H1 (cell line): ENCODE data around the gene SCO2. TPM values are rescaled to one million over a fixed set of nuclear protein-coding genes. Genes with fewer than 3 reads are reported as not detected.

Experiments used
- CTCF ChIA-PET: fragments of 300-600 bp; sonication (Branson Sonifier 250); formaldehyde crosslinking; loops from one replicate; lab custom pipeline; 2021; ENCODE audit not compliant: partially characterized antibody; lab: Charles Lee
- POLR2A ChIA-PET: fragments of 300-600 bp; sonication (Branson Sonifier 250); formaldehyde crosslinking; loops from one replicate; lab custom pipeline; 2021; ENCODE audit warnings: inconsistent platforms; ENCODE audit not compliant: partially characterized antibody; lab: Charles Lee
- DNase-seq, 2 experiments: peaks; one replicate each; pipeline versions ENCODE4 v3.0.0 to v3.0.0-alpha.2; 2010 to 2022; ENCODE audit warnings: low spot score in 2 of 2, low read depth in 1 of 2, mixed read lengths in 1 of 2
- FAIRE-seq: peaks from 2 replicates; lab custom pipeline; 2011; peaks lifted over from hg19 to GRCh38; lab: Jason Lieb, UNC
- H2AFZ ChIP-seq: 2 replicates; pipeline ENCODE4 v1.8.1; 2012; ENCODE audit warnings: low read length, inconsistent platforms
- H2AK5ac ChIP-seq: 2 replicates; pipeline ENCODE4 v1.6.1; 2013; ENCODE audit warnings: low read depth, low read length
- H2BK120ac ChIP-seq: replicated peaks from 2 replicates; pipeline ENCODE3; 2013; ENCODE audit warnings: low read depth, low read length, inconsistent platforms
- H2BK12ac ChIP-seq: 2 replicates; pipeline ENCODE4 v1.6.1; 2013; ENCODE audit warnings: low read depth, low read length
- H2BK15ac ChIP-seq: 2 replicates; pipeline ENCODE4 v1.6.1; 2013; ENCODE audit warnings: low read length
- H2BK20ac ChIP-seq: 2 replicates; pipeline ENCODE4 v1.6.1; 2013; ENCODE audit warnings: low read length
- H2BK5ac ChIP-seq: 2 replicates; pipeline ENCODE4 v1.6.1; 2013; ENCODE audit warnings: low read depth, low read length
- H3K14ac ChIP-seq: 2 replicates; pipeline ENCODE4 v1.6.1; 2013; ENCODE audit warnings: inconsistent platforms; ENCODE audit not compliant: insufficient read length
- H3K18ac ChIP-seq: 2 replicates; pipeline ENCODE4 v1.6.1; 2013; ENCODE audit warnings: low read length; ENCODE audit errors: extremely low read depth
- H3K23ac ChIP-seq: 2 replicates; pipeline ENCODE4 v1.6.1; 2013; ENCODE audit warnings: inconsistent platforms; ENCODE audit not compliant: insufficient read length
- H3K23me2 ChIP-seq: 2 replicates; pipeline ENCODE4 v1.6.1; 2013; ENCODE audit warnings: low read depth, low read length
- H3K27ac ChIP-seq: 2 replicates; pipeline ENCODE4 v1.6.1; 2011; ENCODE audit warnings: low read depth, low read length, inconsistent platforms
- H3K27me3 ChIP-seq, 4 experiments: replicated peaks in 1 of 4; 1 replicate in 1 of 4; 2 replicates in 3 of 4; pipeline versions ENCODE4 v1.6.1 to v1.8.1; 2011 to 2013; ENCODE audit warnings: low read length in 3 of 4, mild to moderate bottlenecking in 3 of 4, inconsistent platforms in 2 of 4, mixed read lengths in 2 of 4, moderate library complexity in 1 of 4; ENCODE audit not compliant: control insufficient read depth in 3 of 4, insufficient read depth in 3 of 4; ENCODE audit errors: extremely low read depth in 1 of 4
- H3K36me3 ChIP-seq, 4 experiments: 2 replicates each; pipeline versions ENCODE4 v1.6.1 to v1.8.1; 2011 to 2013; ENCODE audit warnings: mild to moderate bottlenecking in 4 of 4, low read length in 3 of 4, moderate library complexity in 2 of 4, control low read depth in 1 of 4, inconsistent platforms in 1 of 4; ENCODE audit not compliant: insufficient read depth in 4 of 4, control insufficient read depth in 2 of 4
- H3K4ac ChIP-seq: replicated peaks from 2 replicates; pipeline ENCODE3; 2013; ENCODE audit warnings: low read length, low read depth, mixed read lengths, inconsistent platforms; ENCODE audit not compliant: insufficient read length
- H3K4me1 ChIP-seq, 4 experiments: replicated peaks in 1 of 4; 1 replicate in 1 of 4; 2 replicates in 3 of 4; pipeline versions ENCODE4 v1.6.1 to v1.8.1; 2011 to 2013; ENCODE audit warnings: low read length in 3 of 4, inconsistent platforms in 2 of 4, mixed read lengths in 1 of 4; ENCODE audit not compliant: insufficient read depth in 4 of 4, control insufficient read depth in 3 of 4
- H3K4me2 ChIP-seq, 2 experiments: 2 replicates each; pipeline versions ENCODE4 v1.6.1 to v1.8.1; 2011 to 2013; ENCODE audit warnings: low read depth in 2 of 2, low read length in 2 of 2, control low read depth in 1 of 2, inconsistent platforms in 1 of 2, mild to moderate bottlenecking in 1 of 2; ENCODE audit not compliant: insufficient read depth in 1 of 2
- H3K4me3 ChIP-seq, 4 experiments: fragments of 200-600, 300-600 bp in 1 of 4; sonication (generic), shearing (Covaris generic), sonication (Bioruptor Twin) in 1 of 4; 2 replicates each; pipeline versions ENCODE4 v1.5.1 to v1.8.1; 2011 to 2016; ENCODE audit warnings: low read length in 4 of 4, low read depth in 3 of 4, control low read depth in 2 of 4, inconsistent platforms in 2 of 4, mild to moderate bottlenecking in 2 of 4, mixed read lengths in 1 of 4, moderate library complexity in 1 of 4; ENCODE audit not compliant: insufficient read depth in 2 of 4; ENCODE audit errors: extremely low read depth in 1 of 4
- H3K56ac ChIP-seq: replicated peaks from 2 replicates; pipeline ENCODE3; 2013; ENCODE audit warnings: low read depth, mild to moderate bottlenecking, mixed read lengths, low read length, inconsistent platforms; ENCODE audit not compliant: insufficient read length
- H3K79me1 ChIP-seq: 2 replicates; pipeline ENCODE4 v1.6.1; 2013; ENCODE audit warnings: low read depth, low read length, control low read depth
- H3K79me2 ChIP-seq, 2 experiments: 2 replicates each; pipeline versions ENCODE4 v1.6.1 to v1.8.1; 2012 to 2013; ENCODE audit warnings: low read length in 2 of 2, mild to moderate bottlenecking in 2 of 2, inconsistent platforms in 1 of 2; ENCODE audit not compliant: insufficient read depth in 2 of 2, control insufficient read depth in 1 of 2
- H3K9ac ChIP-seq, 4 experiments: replicated peaks in 1 of 4; 1 replicate in 1 of 4; 2 replicates in 3 of 4; pipeline versions ENCODE4 v1.6.1 to v1.8.1; 2011 to 2013; ENCODE audit warnings: low read depth in 3 of 4, low read length in 3 of 4, control low read depth in 2 of 4, mild to moderate bottlenecking in 2 of 4, moderate library complexity in 2 of 4, inconsistent platforms in 1 of 4; ENCODE audit errors: extremely low read depth in 1 of 4
- H3K9me3 ChIP-seq, 2 experiments: 2 replicates each; pipeline versions ENCODE4 v1.6.1 to v1.8.1; 2012 to 2013; ENCODE audit warnings: mild to moderate bottlenecking in 2 of 2, moderate library complexity in 2 of 2, control low read depth in 1 of 2, inconsistent platforms in 1 of 2, low read depth in 1 of 2, low read length in 1 of 2, mixed read lengths in 1 of 2; ENCODE audit not compliant: insufficient read depth in 2 of 2
- H4K20me1 ChIP-seq, 2 experiments: replicated peaks in 1 of 2; 2 replicates each; pipeline versions ENCODE3 to v1.8.1; 2011 to 2013; ENCODE audit warnings: inconsistent platforms in 2 of 2, low read length in 2 of 2, mild to moderate bottlenecking in 1 of 2; ENCODE audit not compliant: insufficient read depth in 2 of 2, control insufficient read depth in 1 of 2
- H4K5ac ChIP-seq: 2 replicates; pipeline ENCODE4 v1.6.1; 2013; ENCODE audit warnings: low read length, low read depth, mixed read lengths, inconsistent platforms; ENCODE audit not compliant: insufficient read length
- H4K8ac ChIP-seq: 2 replicates; pipeline ENCODE4 v1.8.0; 2013; ENCODE audit warnings: mild to moderate bottlenecking, moderate library complexity, low read length, inconsistent platforms; ENCODE audit not compliant: insufficient read depth; ENCODE audit errors: extremely low read depth
- H4K91ac ChIP-seq: replicated peaks from 2 replicates; pipeline ENCODE3; 2013; ENCODE audit warnings: low read length, mixed read lengths, inconsistent platforms; ENCODE audit not compliant: insufficient read length
- BACH1 ChIP-seq: IDR thresholded peaks from 2 replicates; pipeline ENCODE4 v1.6.1; 2012; ENCODE audit warnings: low read length, improper control_type of control experiment
- BCL11A ChIP-seq, 2 experiments: IDR thresholded peaks; one replicate each; pipeline ENCODE4 v1.6.1; 2011; ENCODE audit warnings: low read depth in 2 of 2, low read length in 2 of 2, mild to moderate bottlenecking in 2 of 2
- EP300 ChIP-seq, 2 experiments: IDR thresholded peaks; 1 replicate in 1 of 2; 2 replicates in 1 of 2; pipeline ENCODE4 v1.6.1; 2011 to 2012; ENCODE audit warnings: low read depth in 2 of 2, low read length in 2 of 2, mild to moderate bottlenecking in 2 of 2, borderline replicate concordance in 1 of 2, inconsistent platforms in 1 of 2, moderate library complexity in 1 of 2
- HDAC2 ChIP-seq, 2 experiments: fragments of 300-600 bp in 1 of 2; sonication (generic) in 1 of 2; IDR thresholded peaks; 2 replicates each; pipeline ENCODE4 v1.6.1; 2011 to 2012; ENCODE audit warnings: low read depth in 2 of 2, low read length in 2 of 2, mild to moderate bottlenecking in 2 of 2, moderate library complexity in 2 of 2, borderline replicate concordance in 1 of 2, inconsistent platforms in 1 of 2
- KDM1A ChIP-seq: fragments of 200-600, 300-600 bp; sonication (generic); IDR thresholded peaks from 2 replicates; pipeline ENCODE4 v1.7.1; 2016; ENCODE audit warnings: mild to moderate bottlenecking, low read length, borderline replicate concordance
- PHF8 ChIP-seq: fragments of 200-600 bp; sonication (generic); conservative IDR thresholded peaks from 2 replicates; pipeline ENCODE4 v1.7.1; 2012; ENCODE audit warnings: low read depth, mild to moderate bottlenecking, inconsistent platforms, low read length, moderate library complexity
- TCF12 ChIP-seq: IDR thresholded peaks from 2 replicates; pipeline ENCODE4 v1.6.1; 2011; ENCODE audit warnings: low read depth, mild to moderate bottlenecking, low read length
- TEAD4 ChIP-seq: IDR thresholded peaks from 2 replicates; pipeline ENCODE4 v1.6.1; 2012; ENCODE audit warnings: low read depth, low read length, inconsistent platforms, mixed read lengths
- WGBS, 2 experiments: shearing (Covaris generic) in 1 of 2; methylation state at CpG; one replicate each; pipeline versions ENCODE4 v1.1.6 to v1.1.7; 2013 to 2015; ENCODE audit warnings: low lambda C conversion rate in 2 of 2, mixed read lengths in 2 of 2, inconsistent platforms in 1 of 2, low coverage in 1 of 2, missing lambda C conversion rate in 1 of 2; ENCODE audit not compliant: insufficient replicate concordance in 2 of 2, insufficient coverage in 1 of 2, insufficient read length in 1 of 2; ENCODE audit errors: extremely low coverage in 1 of 2, missing lambda C conversion rate in 1 of 2; 5-methylcytosine and 5-hydroxymethylcytosine counted together
- polyA plus RNA-seq, 7 experiments: library from polyadenylated mRNA; depleted of rRNA in 3 of 7; stranded (reverse) in 5 of 7; unstranded in 2 of 7; fragments of >200 nt in 5 of 7; fragments of 200-250 nt in 2 of 7; gene quantifications; 1 replicate in 5 of 7; 2 replicates in 1 of 7; 4 replicates in 1 of 7; pipeline versions ENCODE4 v1.2.1 to v1.2.3, GENCODE V29; 2011 to 2013; ENCODE audit warnings: missing spikeins in 2 of 7, mixed read lengths in 2 of 7
- total RNA-seq: library from RNA; stranded (reverse); fragmentation: NEBNext Ultra II Directional; extraction: Animal tissue kit (Norgen Biotek cat#: 25700); gene quantifications from 2 replicates; pipeline ENCODE4 v1.2.1, GENCODE V29; 2021

Gene SCO2
- total and polyA plus RNA-seq, 2 of the 8 experiments (the other 6 are each of a cell fraction or from before 2014, with no cell fraction given): 2.0 TPM; not detected in 1

GRCh38 chr22:50518606-50519005 is 6.8 kb downstream of the SCO2 start:
- H4K5ac ChIP-seq: no peak overlapping the region
- no peak overlapping the region for H3K14ac ChIP-seq
- H3K4ac ChIP-seq: no peak overlapping the region
- no peak overlapping the region for H2BK20ac ChIP-seq
- H4K8ac ChIP-seq: no peak overlapping the region
- no peak overlapping the region for H2AFZ ChIP-seq
- H3K36me3 ChIP-seq: peaks cover 4 to 21% (median 17%) of the 10 kb centered on the region in 4 experiments; a peak in 7 of 8 replicates
- peaks cover 8% of the 10 kb centered on the region; the same call in 1 of the 2 replicates for H3K79me1 ChIP-seq
- TF ChIP-seq HDAC2 (IDR thresholded peaks at IDR 0.05; ENCODE audit: borderline replicate concordance in 1 of 2, low read depth in 2 of 2, low read length in 2 of 2) (no peak), PHF8 (no peak), TCF12 (no peak), BACH1 (no peak), EP300 (IDR thresholded peaks at IDR 0.05; ENCODE audit: borderline replicate concordance in 1 of 2, low read depth in 2 of 2, low read length in 2 of 2) (no peak), BCL11A (IDR thresholded peaks at IDR 0.05; ENCODE audit: low read depth in 2 of 2, low read length in 2 of 2) (no peak), KDM1A (no peak), TEAD4 (no peak)
- POLR2A ChIA-PET: interaction anchor here (0.8 to 1.3 kb wide), 2 partner anchors 10 to 11 kb away, joined by 3 to 8 read pairs; partner anchors contain the start of genes LMF2 and NCAPH2
- no peak overlapping the region for H2BK15ac ChIP-seq
- no peak overlapping the region for H3K23ac ChIP-seq
- 96% methylated on average over 7 of the region's 7 CpGs; no CpG with 5 or more reads in 1 of the 2 experiments for WGBS, 2 experiments
- no peak overlapping the region for H4K91ac ChIP-seq
- no peaks in the 10 kb centered on the region for H3K23me2 ChIP-seq
- FAIRE-seq (no peak), DNase-seq (no peak)
- H3K56ac ChIP-seq: no peak overlapping the region
- H3K4me1 ChIP-seq: no peaks in the 10 kb centered on the region
- CTCF ChIA-PET: interaction anchor here (0.9 kb wide), 1 partner anchor 46 kb away, joined by 3 read pairs; no protein-coding TSS in a partner anchor
- H3K79me2 ChIP-seq: peaks cover 10 to 17% of the 10 kb centered on the region in 2 experiments; a peak in 2 of 4 replicates
- H3K4me2 ChIP-seq: no peak overlapping the region
- no peak overlapping the region for H3K4me3 ChIP-seq
- no peak overlapping the region for H2AK5ac ChIP-seq
- no peak overlapping the region for H2BK12ac ChIP-seq
- no peak overlapping the region for H2BK5ac ChIP-seq
- H3K27ac ChIP-seq: no peak overlapping the region
- no peaks in the 10 kb centered on the region for H3K27me3 ChIP-seq
- no peaks in the 10 kb centered on the region for H3K9me3 ChIP-seq
- H2BK120ac ChIP-seq: no peak overlapping the region
- peaks cover 6 to 16% of the 10 kb centered on the region in 2 experiments for H4K20me1 ChIP-seq
- no peak overlapping the region for H3K9ac ChIP-seq
- H3K18ac ChIP-seq: no peak overlapping the region
